ENCODE results near the gene FBXO46. TPM values are rescaled to one million over a fixed set of nuclear protein-coding genes. Genes with fewer than 3 reads are reported as not detected.
A peak's percentile ranks its signal among the peaks of the same experiment; 100 is the strongest.

The FBXO46 gene
- total and polyA plus RNA-seq, 2 of the 13 experiments (the other 11 are each of a cell fraction or from before 2014, with no cell fraction given): 6.2 to 6.4 TPM

- TF ChIP-seq NFAT5 (CRISPR knock-in tag; IDR thresholded peaks at IDR 0.05) (no peak), YY1 (IDR thresholded peaks at IDR 0.05; ENCODE audit: insufficient read depth, insufficient replicate concordance, low read depth, low read length) (peak; percentile 42), MYNN (CRISPR knock-in tag; IDR thresholded peaks at IDR 0.05; ENCODE audit: low read depth) (peak; percentile 80; the same call in 1 of the 2 replicates), ZNF768 (CRISPR knock-in tag; IDR thresholded peaks at IDR 0.05) (no peak), UBTF (CRISPR knock-in tag; IDR thresholded peaks at IDR 0.05) (peak; percentile 73)
These were observed 39.0 kb downstream of the FBXO46 start, which contains the start of gene SNRPD2 (continued) for GRCh38 chr19:45691516-45692186.
